Measurements from ENCODE around the gene GNA15.
A peak's percentile ranks its signal among the peaks of the same experiment; 100 is the strongest.
"Not testable (repeated sequence)": the region's sequence is repeated elsewhere in the genome, so short reads cannot be mapped to it uniquely, and the experiment has no call there.

The GNA15 gene

DNA sequence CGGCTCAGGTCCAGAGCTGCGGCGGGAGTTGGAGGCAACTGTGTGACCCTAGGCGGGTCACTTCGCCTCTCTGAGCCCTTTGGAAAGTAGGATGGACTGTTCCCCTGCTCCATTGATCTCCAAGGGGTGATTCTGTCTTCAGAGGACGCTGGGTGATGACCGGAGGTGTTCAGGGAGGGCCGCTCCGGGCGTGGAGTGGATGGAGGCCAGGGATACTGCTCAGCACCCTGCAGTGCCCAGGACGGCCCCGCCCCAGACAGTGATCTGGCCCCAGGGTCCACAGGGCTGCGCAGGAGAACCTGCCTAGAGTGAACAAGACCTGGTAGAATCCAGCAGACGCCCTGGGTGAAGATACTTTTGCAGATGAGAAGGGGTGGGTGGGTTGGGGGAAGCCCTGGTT is 56.9 kb downstream of the GNA15 start:
- DNase-seq: no peak

DNA sequence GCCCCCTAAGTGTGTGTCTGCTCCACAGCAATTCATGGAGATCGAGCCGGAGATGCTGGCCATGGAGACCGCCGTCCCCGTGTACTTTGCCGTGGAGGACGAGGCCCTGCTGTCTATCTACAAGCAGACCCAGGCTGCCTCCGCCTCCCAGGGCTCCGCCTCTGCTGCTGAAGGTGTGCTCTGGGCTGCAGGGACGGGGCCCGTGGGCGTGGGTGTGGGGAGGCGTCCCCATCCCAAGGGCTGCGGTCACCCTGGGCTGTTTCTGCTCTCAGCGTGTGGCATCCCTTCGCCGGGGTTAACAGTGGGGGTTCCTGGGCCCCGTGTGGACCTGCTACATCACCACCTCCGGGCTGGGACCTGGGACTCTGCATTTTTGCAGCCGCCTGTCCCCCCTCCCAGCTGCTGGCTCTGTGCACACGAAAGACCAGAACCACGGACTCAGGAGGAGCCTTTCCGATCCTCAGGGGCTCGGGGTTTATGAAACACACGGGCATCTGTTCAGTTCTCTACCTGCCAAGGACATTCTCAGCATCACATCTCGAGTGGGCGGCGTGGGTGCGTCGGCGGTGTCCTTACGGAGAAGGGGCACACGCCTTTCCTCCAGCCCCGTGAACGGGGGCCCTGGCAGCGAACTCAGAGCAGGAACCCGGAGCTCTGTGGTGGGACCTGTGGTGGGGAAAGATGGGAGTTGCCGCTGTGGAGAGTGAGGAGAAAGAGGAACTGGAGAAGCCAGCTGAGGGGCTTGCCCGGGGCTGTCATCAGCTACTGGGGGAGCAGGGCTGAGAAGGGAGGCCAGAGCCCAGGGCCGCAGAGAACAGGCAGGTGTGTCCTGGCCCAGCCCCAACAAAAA is 57.6 kb downstream of the GNA15 start:
- no peak for DNase-seq

DNA sequence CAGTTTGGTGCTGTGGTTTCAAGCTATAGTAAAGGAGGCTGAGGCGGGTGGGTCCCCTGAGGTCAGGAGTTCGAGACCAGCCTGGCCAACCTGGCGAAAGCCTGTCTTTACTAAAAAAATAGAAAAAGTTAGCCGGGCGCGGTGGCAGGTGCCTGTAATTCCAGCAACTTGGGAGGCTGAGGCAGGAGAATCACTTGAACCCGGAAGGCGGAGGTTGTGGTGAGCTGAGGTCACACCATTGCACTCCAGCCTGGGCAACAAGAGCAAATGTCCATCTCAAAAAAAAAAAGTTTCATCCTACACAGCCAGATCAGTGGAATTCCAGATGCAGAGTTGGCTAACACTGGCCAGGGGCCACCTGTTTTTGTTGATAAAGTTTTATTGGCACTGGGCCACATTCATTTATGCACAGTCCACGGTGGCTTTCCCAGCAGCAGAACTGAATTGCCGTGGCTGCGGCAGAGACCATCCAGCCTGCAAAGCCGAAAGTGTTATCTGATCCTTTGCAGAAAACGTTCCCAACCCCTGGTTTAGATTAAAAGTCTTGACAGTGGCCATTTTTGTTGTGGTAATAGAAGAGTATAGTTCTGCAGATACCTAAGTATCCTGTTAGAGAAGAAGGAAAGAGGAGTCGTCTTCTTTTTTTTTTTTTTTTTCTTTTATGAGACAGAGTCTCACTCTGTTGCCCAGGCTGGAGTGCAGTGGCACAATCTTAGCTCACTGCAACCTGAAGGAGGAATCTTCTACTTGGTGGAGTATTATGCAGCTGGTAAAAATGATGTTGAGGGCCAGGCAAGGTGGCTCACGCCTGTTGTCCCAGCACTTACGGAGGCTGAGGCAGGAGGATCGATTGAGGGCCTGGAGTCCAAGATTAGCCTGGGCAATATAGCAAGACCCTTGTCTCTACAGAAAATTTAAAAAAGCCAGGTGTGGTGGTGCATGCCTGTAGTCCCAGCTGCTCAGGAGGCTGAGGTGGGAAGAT is 58.6 kb downstream of the GNA15 start:
- DNase-seq: no peak

DNA sequence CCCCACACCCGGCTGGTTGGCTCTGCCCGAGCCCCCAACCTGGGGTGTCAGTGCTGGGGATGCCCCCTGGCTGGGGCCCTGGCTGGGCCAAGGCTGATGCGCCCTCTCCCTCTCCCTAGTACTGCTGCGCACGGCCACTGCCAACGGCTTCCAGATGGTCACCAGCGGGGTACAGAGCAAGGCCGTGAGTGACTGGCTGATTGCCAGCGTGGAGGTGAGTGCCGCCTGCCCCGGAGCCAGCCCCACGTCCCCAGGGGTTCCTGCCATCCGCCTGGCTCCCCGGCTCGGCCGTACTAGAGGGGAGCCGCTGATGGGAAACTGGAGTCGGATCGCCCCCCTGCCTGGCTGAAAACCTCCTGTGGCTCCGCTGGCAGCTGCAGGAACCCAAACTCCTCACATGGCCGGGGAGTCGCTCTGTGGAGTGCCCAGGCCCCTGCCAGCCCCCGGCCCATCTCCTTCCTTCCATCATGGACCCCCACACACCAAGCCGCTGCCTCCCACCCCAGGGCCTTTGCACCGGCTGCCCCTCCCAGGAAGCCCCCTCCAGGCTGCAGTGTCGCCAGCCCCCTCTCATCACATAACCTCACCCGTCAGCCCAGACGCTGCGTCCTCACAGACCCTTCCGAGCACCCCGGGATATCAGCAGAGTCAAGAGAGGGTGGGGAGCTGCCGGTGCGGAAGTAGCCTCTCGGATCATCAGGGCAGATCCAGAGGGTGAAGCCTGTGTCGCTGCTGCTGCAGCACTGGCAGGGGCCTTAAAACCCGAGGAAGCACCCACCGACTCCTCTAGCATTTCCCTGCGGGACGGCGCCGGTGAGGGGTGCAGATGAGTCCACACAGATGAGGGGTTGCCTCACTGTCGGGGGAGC is 60.5 kb downstream of the GNA15 start:
- no peak for DNase-seq

DNA sequence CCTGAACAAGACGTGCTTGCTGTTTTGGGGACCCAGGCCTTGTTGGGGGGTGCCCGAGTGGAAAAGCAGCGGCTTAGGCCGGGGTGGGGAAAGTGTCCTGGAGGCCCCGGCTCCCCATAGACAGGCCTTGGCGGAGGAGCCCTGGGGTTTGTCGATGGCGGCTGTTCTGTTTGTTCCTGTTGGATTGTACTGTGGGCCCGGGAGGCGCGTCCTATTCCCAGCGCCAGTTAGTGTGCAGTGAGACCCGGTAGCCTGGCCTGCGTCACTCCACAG is 61.0 kb downstream of the GNA15 start:
- DNase-seq: no peak

DNA sequence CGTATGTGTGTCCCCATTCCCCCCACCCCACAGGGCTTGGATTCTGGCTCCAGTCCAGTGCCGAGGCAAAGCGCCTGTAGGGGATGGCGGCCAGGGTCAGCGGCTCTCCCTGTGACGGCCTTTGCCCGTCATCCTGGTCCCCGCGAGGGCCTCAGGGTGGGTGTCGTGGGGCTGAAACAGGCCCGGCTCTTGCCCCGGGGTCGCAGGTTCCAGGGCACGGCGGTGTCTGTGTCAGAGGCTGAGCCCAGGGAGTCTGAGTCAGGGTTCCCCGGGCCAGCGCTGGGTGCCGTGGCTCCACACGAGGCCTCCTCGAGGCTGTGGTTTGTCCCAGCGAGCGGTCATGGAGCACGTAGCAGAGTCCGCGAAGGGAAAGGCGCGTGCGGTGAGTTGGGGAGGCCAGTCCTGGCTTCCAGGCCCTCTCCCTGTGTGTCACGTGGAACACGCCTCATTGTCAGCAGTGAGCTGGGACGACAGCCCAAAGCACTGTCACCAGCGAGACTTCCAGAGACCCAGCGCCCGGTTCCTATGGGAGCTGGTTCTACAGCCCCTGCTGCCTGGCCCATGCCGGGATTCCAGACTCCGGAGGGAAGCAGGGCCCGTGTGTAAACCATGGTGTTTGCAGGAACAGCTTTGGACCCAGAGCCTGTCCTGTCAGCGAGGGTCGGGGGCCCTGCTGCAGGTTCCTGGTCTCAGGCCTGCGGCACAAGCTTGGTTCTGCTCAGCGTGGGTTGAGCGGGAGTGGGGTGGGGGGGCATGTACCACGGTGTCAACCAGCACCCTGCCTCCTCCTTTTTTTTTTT is 63.3 kb downstream of the GNA15 start:
- no peak for DNase-seq

DNA sequence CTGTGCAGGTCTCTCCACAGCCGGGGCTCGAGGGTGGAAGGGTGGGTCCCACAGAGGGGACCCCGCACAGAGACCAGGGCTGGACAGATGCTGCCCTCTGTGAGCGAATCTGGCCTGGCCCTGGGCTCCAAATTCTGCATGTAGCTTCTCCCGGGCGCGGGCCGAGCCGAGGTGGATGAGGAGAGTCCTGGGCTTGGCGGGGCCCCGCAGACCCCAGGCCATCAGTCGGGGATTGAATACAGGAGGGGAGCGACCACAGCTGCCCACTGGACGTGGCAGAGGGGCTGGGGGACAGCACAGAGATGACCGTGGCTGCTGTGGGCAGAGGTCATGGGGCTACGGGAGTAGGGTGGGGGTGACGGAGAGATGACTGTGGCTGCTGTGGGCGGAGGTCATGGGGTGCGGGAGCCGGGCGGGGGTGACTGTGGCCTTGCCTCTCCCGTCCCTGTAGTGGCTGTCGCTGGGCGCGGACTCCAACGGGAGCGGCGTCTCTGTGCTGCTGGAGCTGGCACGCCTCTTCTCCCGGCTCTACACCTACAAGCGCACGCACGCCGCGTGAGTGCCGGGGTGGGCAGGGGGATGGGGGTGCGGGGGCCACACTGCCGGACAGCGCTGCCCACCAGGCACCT is 65.4 kb downstream of the GNA15 start:
- DNase-seq: no peak

DNA sequence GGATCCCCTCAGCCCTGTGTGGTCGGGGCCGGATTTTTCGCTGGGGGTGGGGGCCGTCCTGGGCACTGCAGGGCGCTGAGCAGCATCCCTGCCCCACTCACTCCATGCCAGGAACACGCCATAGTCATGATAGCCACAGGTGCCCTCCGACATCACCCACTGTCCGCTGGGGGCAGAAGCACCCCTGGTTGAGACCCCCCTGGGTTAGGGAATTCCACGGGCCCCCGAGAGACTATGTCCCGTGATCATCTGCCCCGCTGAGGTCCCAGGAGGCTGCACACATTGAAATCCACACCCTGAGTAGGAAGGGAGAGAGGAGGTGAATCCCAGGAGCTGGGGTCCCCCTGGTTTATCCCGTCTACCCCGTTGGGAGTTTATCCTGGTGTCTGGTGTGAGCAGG is 66.1 kb downstream of the GNA15 start:
- DNase-seq: no peak

DNA sequence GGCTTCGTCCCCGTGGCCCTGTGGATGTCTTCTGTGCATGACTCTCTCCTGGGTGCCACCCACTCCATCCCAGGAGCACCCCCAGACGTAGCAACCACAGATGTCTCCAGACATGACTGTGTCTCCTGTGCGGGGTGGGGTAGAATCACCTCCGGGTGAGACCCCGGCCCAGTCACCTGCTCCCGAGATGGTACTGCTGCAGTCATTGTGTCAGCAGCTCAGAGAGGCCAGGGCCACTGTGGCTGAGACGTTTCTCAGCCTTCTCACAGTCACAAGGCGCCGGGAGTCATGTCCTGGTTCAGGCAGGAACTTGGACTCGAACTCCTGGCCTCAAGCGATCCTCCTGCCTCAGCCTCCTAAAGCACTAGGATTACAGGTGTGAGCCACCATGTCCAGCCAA is 66.5 kb downstream of the GNA15 start:
- DNase-seq: no peak

DNA sequence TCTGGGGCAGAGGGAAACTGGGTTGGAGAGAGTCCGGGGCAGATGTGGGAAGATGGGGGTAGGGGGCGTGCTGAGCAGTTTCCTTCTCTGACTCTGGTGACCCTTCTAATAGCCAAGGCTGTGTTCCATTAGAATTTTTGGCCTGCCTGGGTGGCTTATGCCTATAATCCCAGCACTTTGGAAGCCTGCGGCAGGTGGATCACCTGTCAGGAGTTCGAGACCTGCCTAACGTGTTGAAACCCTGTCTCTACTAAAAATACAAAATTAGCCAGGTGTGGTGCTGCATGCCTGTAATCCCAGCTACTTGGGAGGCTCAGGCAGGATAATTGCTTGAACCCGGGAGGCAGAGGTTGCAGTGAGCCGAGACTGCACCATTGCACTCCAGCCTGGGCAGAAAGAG is 67.1 kb downstream of the GNA15 start:
- DNase-seq: not testable (repeated sequence)

DNA sequence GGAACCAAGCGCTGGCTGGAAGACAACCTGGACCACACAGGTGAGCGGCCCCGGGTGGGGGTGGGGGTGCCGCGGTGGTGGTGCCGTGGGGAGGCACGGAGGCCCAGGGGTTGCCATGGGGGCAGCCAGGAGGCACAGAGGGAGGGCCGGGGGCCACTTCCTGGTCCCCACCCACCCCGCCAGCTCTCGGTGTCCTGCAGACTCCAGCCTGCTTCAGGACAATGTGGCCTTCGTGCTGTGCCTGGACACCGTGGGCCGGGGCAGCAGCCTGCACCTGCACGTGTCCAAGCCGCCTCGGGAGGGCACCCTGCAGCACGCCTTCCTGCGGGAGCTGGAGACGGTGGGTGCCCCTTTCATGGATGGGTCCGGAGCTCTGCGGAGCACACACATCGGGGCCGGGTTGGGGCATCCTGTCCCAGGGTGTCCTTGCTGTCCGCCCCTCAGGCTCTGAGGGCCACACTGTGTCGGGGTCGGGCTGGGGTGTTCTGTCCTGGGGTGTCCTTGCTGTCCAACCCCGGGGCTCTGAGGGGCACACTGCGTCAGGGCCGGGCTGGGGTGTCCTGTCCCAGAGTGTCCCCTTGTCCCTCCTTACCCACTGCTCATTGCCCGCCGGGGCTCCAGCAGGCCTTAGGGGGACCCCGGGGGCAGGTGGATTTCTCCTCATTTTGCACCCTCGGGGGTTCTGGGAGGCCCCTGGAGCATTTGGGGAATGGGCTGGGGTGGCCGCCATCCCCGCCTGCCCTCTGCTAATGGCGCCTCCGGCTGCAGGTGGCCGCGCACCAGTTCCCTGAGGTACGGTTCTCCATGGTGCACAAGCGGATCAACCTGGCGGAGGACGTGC is 68.2 kb downstream of the GNA15 start:
- DNase-seq: no peak

DNA sequence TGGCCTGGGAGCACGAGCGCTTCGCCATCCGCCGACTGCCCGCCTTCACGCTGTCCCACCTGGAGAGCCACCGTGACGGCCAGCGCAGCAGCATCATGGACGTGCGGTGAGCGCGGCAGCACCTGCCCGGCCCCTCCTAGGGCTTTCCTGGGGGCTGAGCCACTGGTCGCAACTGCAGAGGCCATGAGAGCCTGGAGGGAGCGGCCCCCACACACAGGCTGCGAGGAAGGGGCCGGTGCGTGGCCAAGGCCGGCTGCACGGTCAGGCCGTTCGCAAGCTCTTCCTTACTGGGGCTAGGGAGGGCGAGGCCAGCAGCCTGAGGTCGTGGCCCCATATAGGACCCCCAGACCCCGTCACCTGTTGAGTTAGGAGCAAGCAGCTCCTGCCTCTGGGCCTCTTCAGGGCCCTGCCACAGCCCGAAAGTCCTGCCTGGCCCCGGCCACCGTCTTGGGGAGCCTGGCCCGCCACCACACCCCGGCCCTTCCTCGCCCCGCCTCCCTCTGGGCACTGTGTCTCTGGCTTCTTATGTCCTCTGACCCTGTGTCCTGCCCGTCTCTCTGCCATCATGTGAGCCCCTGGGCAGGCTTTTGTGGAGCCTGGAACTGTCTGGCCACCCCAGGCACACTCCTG is 68.9 kb downstream of the GNA15 start:
- DNase-seq: no peak

DNA sequence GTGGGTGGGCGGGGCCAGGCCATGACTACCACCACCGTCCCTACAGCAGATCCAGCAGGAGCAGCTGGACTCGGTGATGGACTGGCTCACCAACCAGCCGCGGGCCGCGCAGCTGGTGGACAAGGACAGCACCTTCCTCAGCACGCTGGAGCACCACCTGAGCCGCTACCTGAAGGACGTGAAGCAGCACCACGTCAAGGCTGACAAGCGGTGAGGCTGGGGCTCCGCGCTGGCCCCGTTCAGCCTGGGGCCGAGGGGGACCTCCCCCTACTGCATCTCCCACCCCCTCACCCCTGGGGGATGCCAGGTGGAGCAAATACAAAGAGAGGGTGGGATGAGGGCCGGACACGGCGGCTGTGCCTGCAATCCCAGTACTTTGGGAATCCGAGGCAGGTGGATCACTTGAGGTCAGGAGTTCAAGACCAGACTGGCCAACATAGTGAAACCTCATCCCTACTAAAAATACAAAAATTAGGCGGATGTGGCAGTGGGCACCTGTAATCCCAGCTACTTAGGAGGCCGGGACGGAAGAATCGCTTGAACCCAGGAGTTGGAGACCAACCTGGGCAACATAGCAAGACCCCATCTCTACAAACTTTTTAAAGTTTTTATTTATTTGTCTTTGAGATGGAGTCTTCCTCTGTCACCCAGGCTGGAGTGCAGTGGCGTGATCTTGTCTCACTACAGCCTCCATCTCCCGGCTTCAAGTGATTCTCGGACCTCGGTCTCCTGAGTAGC is 70.6 kb downstream of the GNA15 start:
- DNase-seq: no peak

DNA sequence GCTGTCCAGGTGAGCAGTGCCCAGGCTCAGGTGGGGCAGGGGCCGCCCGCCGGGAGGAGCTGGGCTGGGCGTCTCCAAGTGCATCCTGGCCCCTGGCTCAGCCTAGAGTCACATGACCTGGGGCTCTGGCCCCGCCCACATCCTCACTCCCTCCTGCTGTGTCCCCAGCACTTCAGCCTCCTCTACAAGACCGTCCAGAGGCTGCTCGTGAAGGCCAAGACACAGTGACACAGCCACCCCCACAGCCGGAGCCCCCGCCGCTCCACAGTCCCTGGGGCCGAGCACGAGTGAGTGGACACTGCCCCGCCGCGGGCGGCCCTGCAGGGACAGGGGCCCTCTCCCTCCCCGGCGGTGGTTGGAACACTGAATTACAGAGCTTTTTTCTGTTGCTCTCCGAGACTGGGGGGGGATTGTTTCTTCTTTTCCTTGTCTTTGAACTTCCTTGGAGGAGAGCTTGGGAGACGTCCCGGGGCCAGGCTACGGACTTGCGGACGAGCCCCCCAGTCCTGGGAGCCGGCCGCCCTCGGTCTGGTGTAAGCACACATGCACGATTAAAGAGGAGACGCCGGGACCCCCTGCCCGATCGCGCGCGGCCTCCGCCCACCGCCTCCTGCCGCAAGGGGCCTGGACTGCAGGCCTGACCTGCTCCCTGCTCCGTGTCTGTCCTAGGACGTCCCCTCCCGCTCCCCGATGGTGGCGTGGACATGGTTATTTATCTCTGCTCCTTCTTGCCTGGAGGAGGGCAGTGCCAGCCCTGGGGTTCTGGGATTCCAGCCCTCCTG is 71.8 kb downstream of the GNA15 start:
- DNase-seq: no peak

DNA sequence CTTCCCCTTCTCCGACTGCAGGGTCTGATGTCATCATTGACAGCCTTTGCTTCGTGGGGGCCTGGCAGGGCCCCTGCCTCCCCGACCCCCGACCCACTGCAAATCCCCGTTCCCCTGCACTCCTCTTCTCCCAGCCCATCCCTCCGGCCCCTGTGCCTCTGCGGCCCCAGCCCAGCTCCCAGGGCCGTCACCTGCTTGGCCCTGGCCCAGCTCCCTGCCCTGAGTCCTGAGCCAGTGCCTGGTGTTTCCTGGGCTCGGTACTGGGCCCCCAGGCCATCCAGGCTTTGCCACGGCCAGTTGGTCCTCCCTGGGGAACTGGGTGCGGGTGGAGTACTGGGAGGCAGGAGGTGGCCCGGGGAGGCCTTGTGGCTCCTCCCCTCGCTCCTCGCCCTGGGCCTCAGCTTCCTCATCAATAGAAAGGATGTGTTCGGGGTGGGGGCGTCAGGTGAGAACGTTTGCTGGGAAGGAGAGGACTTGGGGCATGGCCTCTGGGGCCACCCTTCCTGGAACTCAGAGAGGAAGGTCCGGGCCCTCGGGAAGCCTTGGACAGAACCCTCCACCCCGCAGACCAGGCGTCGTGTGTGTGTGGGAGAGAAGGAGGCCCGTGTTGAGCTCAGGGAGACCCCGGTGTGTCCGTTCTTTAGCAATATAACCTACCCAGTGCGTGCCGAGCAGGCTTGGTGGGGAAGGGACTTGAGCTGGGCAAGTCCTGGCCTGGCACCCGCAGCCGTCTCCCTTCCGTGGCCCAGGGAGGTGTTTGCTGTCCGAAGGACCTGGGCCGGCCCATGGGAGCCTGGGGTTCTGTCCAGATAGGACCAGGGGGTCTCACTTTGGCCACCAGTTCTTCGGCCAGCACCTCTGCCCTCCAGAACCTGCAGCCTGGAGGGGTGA is 72.7 kb downstream of the GNA15 start:
- DNase-seq: no peak

DNA sequence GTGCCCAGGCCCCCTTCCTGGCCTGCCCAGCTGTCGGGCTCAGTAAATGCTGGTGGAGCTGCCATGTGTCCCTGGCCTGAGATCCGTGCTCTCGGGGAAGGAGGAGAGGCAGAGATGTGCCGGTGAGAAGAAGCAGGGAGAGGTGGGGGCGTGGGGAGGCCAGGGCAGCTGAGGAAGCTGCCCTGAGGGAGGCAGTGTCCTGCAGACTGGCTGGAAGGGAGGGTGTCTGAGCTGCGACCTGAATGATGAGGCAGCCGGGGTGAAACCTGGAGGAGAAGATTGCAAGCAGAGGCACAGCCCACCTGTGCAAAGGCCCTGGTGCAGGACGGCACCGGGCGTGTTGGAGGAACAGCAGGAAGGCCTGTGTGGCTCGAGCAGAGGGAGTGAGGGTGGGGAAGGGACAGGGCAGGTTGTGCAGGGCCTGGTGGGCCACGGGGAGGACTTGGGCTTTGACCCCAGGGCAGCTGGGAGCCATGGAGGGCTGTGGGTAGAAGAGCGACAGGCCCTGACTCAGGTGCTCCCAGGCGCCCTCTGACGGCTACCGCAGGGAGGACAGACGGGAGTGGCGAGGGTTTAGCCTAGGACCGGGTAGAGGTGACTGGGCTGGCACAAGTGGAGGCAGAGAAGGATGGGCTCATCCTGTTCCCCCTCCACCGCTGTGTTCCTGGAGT is 74.6 kb downstream of the GNA15 start:
- peak; percentile 48 for DNase-seq

DNA sequence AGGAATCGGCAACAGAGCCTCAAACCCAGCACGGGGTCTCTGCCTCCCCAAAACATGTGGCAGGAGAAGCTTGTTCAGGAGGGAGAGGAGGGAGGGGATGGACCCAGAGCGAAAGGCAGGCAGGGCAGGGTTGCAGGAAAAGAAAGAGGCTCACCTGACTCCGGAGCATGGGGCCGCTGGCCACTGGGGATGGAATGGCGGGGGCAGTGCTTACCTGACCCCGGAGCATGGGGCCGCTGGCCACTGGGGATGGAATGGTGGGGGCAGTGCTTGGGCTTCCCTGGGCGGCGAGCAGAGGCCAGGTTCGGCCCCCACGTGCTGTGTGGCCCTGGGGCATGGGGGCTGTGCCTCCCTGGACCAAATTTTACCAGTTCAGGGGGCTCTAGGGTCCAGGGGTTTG is 75.4 kb downstream of the GNA15 start:
- no peak for DNase-seq
